DOHH2 (cell line): ENCODE results near the gene LYRM4.

ENCODE experiments used
- H3F3A ChIP-seq: fragments of 200-600 bp; sonication (generic), shearing (Covaris generic); 2 replicates; pipeline ENCODE4 v1.6.0; 2016; ENCODE audit warnings: antibody characterized with exemption, mild to moderate bottlenecking; ENCODE audit not compliant: control insufficient read depth, insufficient read depth
- H3K27ac ChIP-seq: fragments of 200-600 bp; sonication (generic); 2 replicates; pipeline ENCODE4 v1.5.1; 2014; ENCODE audit warnings: low read depth, mild to moderate bottlenecking, low read length, moderate library complexity
- H3K27me3 ChIP-seq: fragments of 200-600 bp; sonication (generic); 2 replicates; pipeline ENCODE4 v1.6.1; 2014; ENCODE audit warnings: mild to moderate bottlenecking, low read length, mixed read lengths; ENCODE audit not compliant: control insufficient read depth
- H3K36me3 ChIP-seq: fragments of 200-600 bp; sonication (generic); 2 replicates; pipeline ENCODE4 v1.6.1; 2014; ENCODE audit warnings: mild to moderate bottlenecking, low read length, moderate library complexity, mixed read lengths; ENCODE audit not compliant: control insufficient read depth
- H3K4me1 ChIP-seq: fragments of 200-600 bp; sonication (generic); 2 replicates; pipeline ENCODE4 v1.6.1; 2014; ENCODE audit warnings: mild to moderate bottlenecking, low read length, mixed read lengths; ENCODE audit not compliant: control insufficient read depth
- H3K4me2 ChIP-seq: fragments of 200-600 bp; sonication (generic); 2 replicates; pipeline ENCODE4 v1.6.0; 2014; ENCODE audit warnings: mild to moderate bottlenecking, low read length, moderate library complexity
- H3K4me3 ChIP-seq: fragments of 200-600 bp; sonication (generic); 2 replicates; pipeline ENCODE4 v1.5.1; 2014; ENCODE audit warnings: mild to moderate bottlenecking, low read length, mixed read lengths
- H3K79me2 ChIP-seq: fragments of 200-600 bp; sonication (generic); 2 replicates; pipeline ENCODE4 v1.6.1; 2014; ENCODE audit warnings: mild to moderate bottlenecking, low read length, mixed read lengths; ENCODE audit not compliant: control insufficient read depth
- H3K9me2 ChIP-seq: fragments of 200-600 bp; sonication (generic); replicated peaks from 2 replicates; pipeline ENCODE4 v1.6.1; 2014; ENCODE audit warnings: mild to moderate bottlenecking, low read length, mixed read lengths; ENCODE audit not compliant: control insufficient read depth
- H3K9me3 ChIP-seq: fragments of 200-600 bp; sonication (generic); 2 replicates; pipeline ENCODE4 v1.6.1; 2014; ENCODE audit warnings: antibody characterized with exemption, low read length, mixed read lengths; ENCODE audit not compliant: control insufficient read depth, insufficient read depth
- H4K20me1 ChIP-seq: fragments of 200-600 bp; sonication (generic); 2 replicates; pipeline ENCODE4 v1.6.0; 2014; ENCODE audit warnings: low read depth, mild to moderate bottlenecking, antibody characterized with exemption, low read length, moderate library complexity; ENCODE audit not compliant: control insufficient read depth, insufficient read depth
- CTCF ChIP-seq: fragments of 200-600 bp; sonication (generic); IDR thresholded peaks from one replicate; pipeline ENCODE4 v1.5.1; 2014; ENCODE audit warnings: antibody characterized with exemption, mild to moderate bottlenecking, low read depth, low read length; ENCODE audit not compliant: poor library complexity, severe bottlenecking
- EZH2phosphoT487 ChIP-seq: fragments of 200-600 bp; sonication (generic); IDR thresholded peaks from 2 replicates; pipeline ENCODE4 v1.6.1; 2017; ENCODE audit warnings: borderline replicate concordance, mild to moderate bottlenecking, antibody characterized with exemption, low read length, moderate library complexity, mixed read lengths

Gene LYRM4

GRCh38 chr6:5172041-5172653, 88.6 kb downstream of the LYRM4 start:
- no peak overlapping the region for H3K4me2 ChIP-seq
- no peak overlapping the region for H3K27ac ChIP-seq
- H3K27me3 ChIP-seq: no peaks in the 10 kb centered on the region
- H4K20me1 ChIP-seq: no peaks in the 10 kb centered on the region
- no peak overlapping the region for H3K4me3 ChIP-seq
- peaks cover 43% of the 10 kb centered on the region for H3K4me1 ChIP-seq
- H3K9me3 ChIP-seq: no peaks in the 10 kb centered on the region
- no peaks in the 10 kb centered on the region for H3K79me2 ChIP-seq
- no peaks in the 10 kb centered on the region for H3K9me2 ChIP-seq
- no peaks in the 10 kb centered on the region for H3K36me3 ChIP-seq
- TF ChIP-seq EZH2phosphoT487 (no peak), CTCF (no peak)
- H3F3A ChIP-seq: peaks cover 14% of the 10 kb centered on the region

GRCh38 chr6:5167501-5167900, 93.2 kb downstream of the LYRM4 start:
- Histone ChIP-seq H3K4me3 (no peak overlapping the region), H3K36me3 (no peaks in the 10 kb centered on the region), H3K9me2 (no peaks in the 10 kb centered on the region), H3K4me1 (peaks cover under 1% of the 10 kb centered on the region; the same call in 1 of the 2 replicates), H4K20me1 (peaks cover 3% of the 10 kb centered on the region; the same call in 1 of the 2 replicates), H3F3A (no peaks in the 10 kb centered on the region), H3K4me2 (no peak overlapping the region), H3K27ac (no peak overlapping the region), H3K9me3 (no peaks in the 10 kb centered on the region), H3K79me2 (no peaks in the 10 kb centered on the region), H3K27me3 (no peaks in the 10 kb centered on the region)
- TF ChIP-seq CTCF (no peak), EZH2phosphoT487 (no peak)

- H3K79me2 ChIP-seq: no peaks in the 10 kb centered on the region
- H3K4me2 ChIP-seq: no peak overlapping the region
- no peaks in the 10 kb centered on the region for H3K27me3 ChIP-seq
- H3K9me3 ChIP-seq: no peaks in the 10 kb centered on the region
- H3K9me2 ChIP-seq: no peaks in the 10 kb centered on the region
- no peak overlapping the region for H3K4me3 ChIP-seq
- peaks cover 3% of the 10 kb centered on the region; the same call in 1 of the 2 replicates for H4K20me1 ChIP-seq
- H3F3A ChIP-seq: no peaks in the 10 kb centered on the region
- no peaks in the 10 kb centered on the region for H3K4me1 ChIP-seq
- TF ChIP-seq CTCF (no peak), EZH2phosphoT487 (no peak)
- no peak overlapping the region for H3K27ac ChIP-seq
- H3K36me3 ChIP-seq: no peaks in the 10 kb centered on the region
These were observed 96.7 kb downstream of the LYRM4 start for GRCh38 chr6:5164092-5164491.
